Psoas muscle (tissue), 8 donors: ENCODE data around the gene CCDC88A. TPM values are rescaled to one million over a fixed set of nuclear protein-coding genes. Genes with fewer than 3 reads are reported as not detected.

Experiments used
- ATAC-seq, 4 donors: fragments of 200-7000 bp; cut with Tn5 transposase; one replicate each; pipeline ENCODE4 v1.9.1; 2020; ENCODE audit warnings: moderate library complexity in 3 of 4, mild to moderate bottlenecking in 2 of 4
- DNase-seq, 2 donors: peaks; one replicate each; pipeline ENCODE4 v3.0.0-alpha.2; 2020
- H3K27ac ChIP-seq: fragments of 200-600 bp; one replicate; pipeline ENCODE4 v1.8.0; 2022
- H3K27me3 ChIP-seq, 3 donors: fragments of 200-600 bp in 1 of 3; one replicate each; pipeline versions ENCODE4 v1.6.1 to v1.8.0; 2013 to 2022; ENCODE audit warnings: low read length in 2 of 3, mild to moderate bottlenecking in 2 of 3, moderate library complexity in 1 of 3; ENCODE audit not compliant: insufficient read depth in 3 of 3
- H3K36me3 ChIP-seq, 2 donors: fragments of 200-600 bp in 1 of 2; one replicate each; pipeline versions ENCODE4 v1.6.1 to v1.8.0; 2013 to 2022; ENCODE audit warnings: low read depth in 1 of 2, mild to moderate bottlenecking in 1 of 2, moderate library complexity in 1 of 2; ENCODE audit not compliant: insufficient read depth in 1 of 2
- H3K4me1 ChIP-seq: fragments of 200-600 bp; one replicate; pipeline ENCODE4 v1.8.0; 2022
- H3K4me3 ChIP-seq: fragments of 200-600 bp; one replicate; pipeline ENCODE4 v1.8.0; 2022; ENCODE audit warnings: mild to moderate bottlenecking
- H3K9me3 ChIP-seq: fragments of 200-600 bp; one replicate; pipeline ENCODE4 v1.8.0; 2022
- WGBS, 3 donors: extraction: QIAGEN DNeasy Blood & Tissue Kit; methylation state at CpG; one replicate each; pipeline versions ENCODE4 v1.1.6 to v1.1.7; 2013; 5-methylcytosine and 5-hydroxymethylcytosine counted together
- intact Hi-C, 2 donors: fragments of 100-400 bp; cut with DNase I; formaldehyde crosslinking; loops; one replicate each; pipeline versions ENCODE4 v1.11.0 to v1.14.2; 2022
- polyA plus RNA-seq, 3 donors: library from polyadenylated mRNA; stranded (reverse); fragments of 200-250 nt; gene quantifications; one replicate each; pipeline ENCODE4 v1.2.3, GENCODE V29; 2013
- total RNA-seq, 4 donors: library from RNA; stranded (reverse); fragmentation: NEBNext Ultra II Directional in 2 of 4; extraction: Animal tissue kit (Norgen Biotek cat#: 25700) in 2 of 4; gene quantifications; one replicate each; pipeline versions ENCODE4 v1.2.1 to v1.2.4, GENCODE V29; 2021 to 2023
- TF ChIP-seq, protein P1 (sequence below): fragments of 200-600 bp; IDR thresholded peaks from one replicate; pipeline ENCODE4 v1.8.0; 2022; ENCODE audit warnings: antibody characterized with exemption
- donor health status: healthy with polysubstance abuse.
- donor health status: DM: no; HTN: no; CAD: no; lungs with moderate emphysema.
- donor health status: Bipolar disorder and iron deficiency.
- donor health status: healthy.
- donor health status: DM: yes; HTN: yes; CAD: no.
- donor health status: DM: no; HTN: no; CAD: no.
- donor health status: DM: no; HTN: no; CAD: no.
- donor health status: DM: yes; HTN: yes; CAD: no.

The CCDC88A gene
- total and polyA plus RNA-seq, 7 donors = 4.7 to 21.4 (median 12.3) TPM

- no peak overlapping the region for H3K27ac ChIP-seq
- ATAC-seq (no peak), DNase-seq (no peak)
- no peaks in the 10 kb centered on the region for H3K27me3 ChIP-seq
- no peak overlapping the region for H3K4me3 ChIP-seq
- H3K9me3 ChIP-seq = no peaks in the 10 kb centered on the region
- intact Hi-C loops = no loop called here
- H3K36me3 ChIP-seq = no peaks in the 10 kb centered on the region
- H3K4me1 ChIP-seq = no peaks in the 10 kb centered on the region
- TF ChIP-seq, protein P1, sequence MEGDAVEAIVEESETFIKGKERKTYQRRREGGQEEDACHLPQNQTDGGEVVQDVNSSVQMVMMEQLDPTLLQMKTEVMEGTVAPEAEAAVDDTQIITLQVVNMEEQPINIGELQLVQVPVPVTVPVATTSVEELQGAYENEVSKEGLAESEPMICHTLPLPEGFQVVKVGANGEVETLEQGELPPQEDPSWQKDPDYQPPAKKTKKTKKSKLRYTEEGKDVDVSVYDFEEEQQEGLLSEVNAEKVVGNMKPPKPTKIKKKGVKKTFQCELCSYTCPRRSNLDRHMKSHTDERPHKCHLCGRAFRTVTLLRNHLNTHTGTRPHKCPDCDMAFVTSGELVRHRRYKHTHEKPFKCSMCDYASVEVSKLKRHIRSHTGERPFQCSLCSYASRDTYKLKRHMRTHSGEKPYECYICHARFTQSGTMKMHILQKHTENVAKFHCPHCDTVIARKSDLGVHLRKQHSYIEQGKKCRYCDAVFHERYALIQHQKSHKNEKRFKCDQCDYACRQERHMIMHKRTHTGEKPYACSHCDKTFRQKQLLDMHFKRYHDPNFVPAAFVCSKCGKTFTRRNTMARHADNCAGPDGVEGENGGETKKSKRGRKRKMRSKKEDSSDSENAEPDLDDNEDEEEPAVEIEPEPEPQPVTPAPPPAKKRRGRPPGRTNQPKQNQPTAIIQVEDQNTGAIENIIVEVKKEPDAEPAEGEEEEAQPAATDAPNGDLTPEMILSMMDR = no peak
- WGBS, 3 donors = 69 to 79% (median 73%) methylated on average over 4 of the region's 4 CpGs
Measured at GRCh38 chr2:55441280-55441892, 21.7 kb upstream of the CCDC88A start.

DNA sequence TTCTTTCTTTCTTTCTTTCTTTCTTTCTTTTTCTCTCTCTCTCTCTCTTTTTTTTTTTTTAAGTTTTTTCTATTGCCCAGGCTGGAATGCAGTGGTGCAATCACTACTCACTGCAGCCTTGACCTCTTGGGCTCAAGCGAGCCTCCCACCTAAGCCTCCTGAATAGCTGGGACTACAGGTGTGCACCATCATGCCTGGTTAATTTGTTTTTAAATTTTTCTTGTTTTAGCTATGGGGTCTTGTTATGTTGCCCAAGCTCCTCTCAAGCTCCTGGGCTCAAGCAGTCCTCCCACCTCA lies 19.4 kb upstream of the CCDC88A start:
- no peak overlapping the region for H3K4me3 ChIP-seq

DNA sequence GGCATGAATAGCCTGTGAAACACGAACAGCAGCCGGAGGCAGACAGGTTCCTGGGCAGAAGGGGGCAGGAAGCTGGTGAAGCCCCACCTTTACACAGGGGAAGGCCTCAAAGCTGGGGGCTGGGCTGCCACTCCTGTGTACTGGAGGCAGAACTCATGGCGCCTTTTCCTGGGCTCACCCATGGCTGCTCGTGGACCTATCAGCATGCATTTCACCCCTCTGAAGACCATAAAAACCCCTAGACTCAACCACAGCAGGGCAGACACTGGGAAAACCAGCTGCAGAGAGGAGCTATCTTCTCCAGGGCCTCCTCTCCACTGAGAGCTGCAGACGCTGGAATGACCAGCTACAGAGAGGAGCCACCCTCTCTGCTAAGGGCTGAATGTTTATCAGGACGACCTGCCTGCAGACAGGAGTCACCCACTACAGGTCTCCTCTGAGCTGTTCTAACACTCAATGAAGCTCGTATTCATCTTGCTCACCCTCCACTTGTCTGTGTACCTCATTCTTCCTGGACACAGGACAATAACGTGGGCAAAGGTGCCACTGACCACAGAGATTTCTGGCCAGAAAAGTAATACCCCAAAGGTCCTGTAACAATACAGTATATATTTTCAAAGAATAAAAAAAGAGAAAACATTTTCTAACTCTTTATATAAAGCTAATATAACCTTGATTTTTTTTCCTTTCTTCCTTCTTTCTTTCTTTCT lies 18.9 kb upstream of the CCDC88A start:
- no peaks in the 10 kb centered on the region for H3K9me3 ChIP-seq
- no peaks in the 10 kb centered on the region for H3K4me1 ChIP-seq
- no peak overlapping the region for H3K27ac ChIP-seq
- WGBS, 3 donors = 74 to 78% (median 77%) methylated on average over 8 of the region's 8 CpGs
- no peak overlapping the region for H3K4me3 ChIP-seq
- DNase-seq (no peak), ATAC-seq (no peak)
- intact Hi-C loops = no loop called here
- H3K27me3 ChIP-seq = no peaks in the 10 kb centered on the region
- no peaks in the 10 kb centered on the region for H3K36me3 ChIP-seq
- TF ChIP-seq, protein P1 = no peak

More for the DNA sequence above, 19.4 kb upstream of the CCDC88A start:
- Histone ChIP-seq H3K36me3 (no peaks in the 10 kb centered on the region), H3K9me3 (no peaks in the 10 kb centered on the region), H3K4me1 (no peaks in the 10 kb centered on the region), H3K27ac (no peak overlapping the region), H3K27me3 (no peaks in the 10 kb centered on the region)
- ATAC-seq (no peak), DNase-seq (no peak)
- 91 to 98% (median 95%) methylated on average over 1 of the region's 1 CpG for WGBS, 3 donors
- TF ChIP-seq, protein P1 = no peak
- intact Hi-C loops = no loop called here

- intact Hi-C loops = no loop called here
- no peak for ATAC-seq
- Histone ChIP-seq H3K27ac (no peak overlapping the region), H3K4me3 (no peak overlapping the region), H3K27me3 (no peaks in the 10 kb centered on the region), H3K9me3 (no peaks in the 10 kb centered on the region), H3K4me1 (no peaks in the 10 kb centered on the region), H3K36me3 (no peaks in the 10 kb centered on the region)
- DNase-seq = no peak
- TF ChIP-seq, protein P1 = no peak
- 82 to 91% (median 82%) methylated on average over 9 of the region's 9 CpGs for WGBS, 3 donors
Measured at GRCh38 chr2:55437515-55438390, 18.1 kb upstream of the CCDC88A start.
